HG03175 (cell line): ENCODE results near the gene AMBN.

Source experiments
- ATAC-seq: cut with Tn5 transposase; IDR thresholded peaks from one replicate; pipeline ENCODE4 v1.9.1; 2021; ENCODE audit warnings: mild to moderate bottlenecking, moderate library complexity; ENCODE audit not compliant: unreplicated experiment

Gene AMBN, protein sequence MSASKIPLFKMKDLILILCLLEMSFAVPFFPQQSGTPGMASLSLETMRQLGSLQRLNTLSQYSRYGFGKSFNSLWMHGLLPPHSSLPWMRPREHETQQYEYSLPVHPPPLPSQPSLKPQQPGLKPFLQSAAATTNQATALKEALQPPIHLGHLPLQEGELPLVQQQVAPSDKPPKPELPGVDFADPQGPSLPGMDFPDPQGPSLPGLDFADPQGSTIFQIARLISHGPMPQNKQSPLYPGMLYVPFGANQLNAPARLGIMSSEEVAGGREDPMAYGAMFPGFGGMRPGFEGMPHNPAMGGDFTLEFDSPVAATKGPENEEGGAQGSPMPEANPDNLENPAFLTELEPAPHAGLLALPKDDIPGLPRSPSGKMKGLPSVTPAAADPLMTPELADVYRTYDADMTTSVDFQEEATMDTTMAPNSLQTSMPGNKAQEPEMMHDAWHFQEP

DNA sequence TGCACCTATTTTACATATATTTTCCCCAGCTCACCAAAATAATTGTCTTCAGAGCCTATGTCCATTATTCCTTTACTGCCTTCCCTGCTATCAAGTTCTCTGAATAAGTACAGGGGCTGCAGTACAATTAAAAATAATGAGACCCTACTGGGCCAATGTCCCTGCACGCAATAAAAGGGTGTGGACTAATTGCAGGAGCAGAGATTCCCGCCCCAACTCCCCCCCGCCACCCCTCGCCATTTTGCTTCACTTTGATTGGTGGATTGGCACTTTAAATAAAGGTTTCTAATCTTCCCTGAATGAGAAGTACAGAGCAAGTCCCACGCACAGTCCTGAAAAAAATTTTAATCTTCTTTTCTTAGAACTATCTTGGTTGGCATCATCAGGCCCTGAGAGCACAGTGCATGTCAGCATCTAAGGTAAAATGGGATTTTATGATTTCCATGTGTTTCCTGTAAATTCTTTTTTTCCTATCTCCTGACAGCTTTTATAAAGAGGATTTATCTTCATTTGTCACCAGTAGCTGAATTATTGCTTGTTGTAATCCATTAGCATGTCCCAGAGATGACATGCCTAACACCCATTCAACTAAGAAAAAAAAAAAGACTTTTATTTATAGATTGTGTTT is at the start of gene AMBN:
TSS of gene AMBN (plus strand) at position 302 of the 628 bp plus-strand sequence. CDS start at position 405, 103 bp downstream.
- ATAC-seq: no peak

DNA sequence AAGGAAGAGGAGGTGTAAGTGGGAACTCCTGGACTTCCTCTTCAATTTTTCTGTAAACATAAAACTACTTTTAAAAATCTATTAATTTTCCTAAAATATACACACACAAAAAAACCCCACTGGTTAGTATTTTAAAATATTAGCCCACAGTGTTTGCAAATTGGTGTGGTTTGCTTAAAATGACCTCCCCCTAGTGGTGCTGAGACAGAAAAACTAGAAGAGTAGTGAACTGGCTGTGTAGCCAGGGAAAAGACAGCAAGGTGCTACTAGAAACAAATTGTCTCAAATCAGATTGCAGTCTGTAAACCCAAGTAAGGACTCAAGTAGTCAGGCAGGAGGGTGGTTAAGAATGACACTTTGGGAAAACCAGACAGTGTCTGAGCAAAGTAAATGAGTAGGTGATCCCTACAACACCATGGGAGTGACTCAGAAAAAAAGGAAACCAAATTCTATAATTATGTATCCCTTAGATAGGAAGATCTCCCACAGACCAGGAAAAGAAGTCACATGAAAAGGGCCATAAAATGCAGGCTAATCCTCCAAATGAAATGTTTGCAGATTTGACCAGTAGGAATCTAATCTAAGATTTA is 47.7 kb upstream of the AMBN start:
- peak; percentile 77 for ATAC-seq

DNA sequence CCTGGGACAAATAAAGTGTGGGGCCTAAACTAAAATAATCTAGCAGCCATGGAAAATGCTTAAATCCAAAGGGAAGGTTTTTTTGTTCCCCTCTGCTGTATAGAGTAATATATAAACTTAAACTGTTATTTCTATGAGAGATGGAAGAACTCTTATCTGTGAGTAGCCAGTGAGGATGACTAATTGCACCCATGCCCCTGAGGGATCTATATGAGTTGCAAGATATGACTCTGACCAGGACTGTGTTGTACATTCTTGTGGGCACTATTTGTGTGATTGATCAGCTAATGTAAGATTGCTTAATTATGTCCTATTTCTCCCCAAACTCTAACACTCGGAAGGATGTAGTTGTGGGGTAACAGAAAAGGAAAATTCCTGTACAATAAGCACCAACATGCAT is 35.2 kb upstream of the AMBN start:
- no peak for ATAC-seq

DNA sequence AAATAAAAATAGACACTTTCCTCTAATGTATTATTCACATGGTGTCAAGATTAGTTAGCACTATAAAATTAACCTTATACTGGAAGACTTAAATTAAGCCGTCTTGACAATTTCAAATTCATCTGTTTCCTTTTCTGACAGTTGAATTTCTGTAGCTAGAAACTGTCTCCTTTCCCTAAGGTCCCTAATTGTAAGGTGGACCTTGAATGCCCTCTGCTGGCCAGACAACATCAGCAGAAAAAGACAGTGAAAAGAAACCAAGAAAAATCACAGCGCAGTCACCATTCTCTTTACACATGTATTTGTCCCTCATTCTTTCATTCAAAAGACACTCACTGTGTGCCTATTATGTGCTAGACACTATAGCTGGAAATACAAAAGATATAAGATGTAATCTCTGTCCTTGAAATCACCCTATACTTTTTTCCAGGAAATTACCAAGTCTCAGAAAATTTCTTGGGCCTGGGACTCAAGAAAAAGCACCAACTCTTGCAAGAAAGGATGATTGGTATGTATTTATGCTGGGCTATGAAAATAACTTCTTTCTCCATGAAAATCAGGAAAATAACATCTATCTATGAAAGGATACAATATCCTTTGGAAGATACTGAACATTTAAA is 32.7 kb upstream of the AMBN start:
- ATAC-seq: peak; percentile 74

DNA sequence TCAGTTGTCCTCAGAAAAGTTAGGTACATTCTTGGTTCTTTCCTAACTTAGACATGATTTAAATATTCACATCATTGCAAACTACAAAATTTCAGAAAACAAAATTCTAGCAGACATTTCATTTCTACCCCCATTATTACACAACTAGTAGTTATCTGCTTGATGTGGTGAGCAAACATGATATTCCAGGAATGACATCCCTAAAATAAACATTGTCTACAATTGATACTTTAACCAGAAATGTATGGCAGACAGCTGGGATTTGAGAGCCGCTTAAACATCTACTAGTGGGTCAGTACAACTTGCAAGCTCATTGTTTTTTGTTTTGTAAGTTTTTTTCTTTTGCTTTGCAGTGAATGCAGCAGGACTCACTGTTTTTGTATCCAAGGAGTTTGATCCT is 32.1 kb upstream of the AMBN start:
- no peak for ATAC-seq

DNA sequence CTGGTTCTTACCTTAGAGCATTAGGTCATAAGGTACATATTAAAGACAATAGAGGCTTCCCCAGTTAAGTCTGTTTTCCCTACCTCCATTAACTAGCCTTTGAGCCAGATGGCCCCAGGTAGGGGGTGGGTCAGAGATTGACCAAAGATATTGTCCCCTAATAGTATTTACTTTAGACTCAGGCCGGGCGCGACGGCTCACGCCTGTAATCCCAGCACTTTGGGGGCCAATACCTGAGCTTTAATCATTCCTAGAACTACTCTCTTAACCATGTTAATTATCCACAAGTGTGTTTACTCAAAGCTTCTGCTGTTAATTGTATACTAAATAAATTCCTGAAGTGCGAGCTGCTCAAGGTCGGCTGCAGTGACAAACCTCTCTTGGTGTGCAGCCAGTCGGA is 28.0 kb upstream of the AMBN start:
- no peak for ATAC-seq

DNA sequence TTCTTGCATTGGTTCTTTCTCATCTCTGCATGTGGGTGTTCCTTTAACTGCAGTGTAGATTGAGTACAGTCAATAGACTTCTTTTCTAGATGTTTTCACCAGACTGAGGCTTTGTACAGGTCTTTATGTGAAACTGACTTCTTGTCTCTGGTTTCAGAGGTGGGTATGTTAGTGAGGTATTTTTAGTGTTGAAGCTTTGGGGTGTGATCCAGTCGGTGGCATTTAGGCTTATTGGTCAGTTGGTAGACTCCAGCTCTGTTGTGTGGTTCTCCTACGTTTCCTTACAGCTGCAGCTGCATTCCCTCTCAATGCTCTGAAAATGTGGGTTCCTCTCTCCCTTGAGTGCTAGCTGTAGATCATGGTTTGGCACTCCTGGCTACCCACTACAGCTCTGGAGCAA is 21.3 kb upstream of the AMBN start:
- no peak for ATAC-seq

DNA sequence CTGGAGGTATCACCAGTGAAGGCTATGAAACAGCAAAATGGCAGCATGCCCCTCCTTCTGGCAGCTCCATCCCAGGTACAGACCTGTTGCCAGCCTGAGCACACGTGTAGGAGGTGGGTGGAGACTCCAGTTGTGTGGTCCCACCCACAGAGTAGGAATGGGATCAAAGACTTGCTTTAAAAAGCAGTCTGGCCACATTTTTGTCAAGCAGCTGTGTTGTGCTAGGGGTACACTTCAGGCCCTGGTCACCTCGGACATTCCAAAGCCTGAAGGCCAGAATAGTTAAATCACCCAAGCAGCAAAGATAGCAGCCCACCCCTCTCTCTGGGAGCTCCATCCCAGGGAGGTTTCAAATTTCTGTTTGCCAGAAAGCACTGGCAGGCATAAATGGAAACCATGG is 20.3 kb upstream of the AMBN start:
- no peak for ATAC-seq

DNA sequence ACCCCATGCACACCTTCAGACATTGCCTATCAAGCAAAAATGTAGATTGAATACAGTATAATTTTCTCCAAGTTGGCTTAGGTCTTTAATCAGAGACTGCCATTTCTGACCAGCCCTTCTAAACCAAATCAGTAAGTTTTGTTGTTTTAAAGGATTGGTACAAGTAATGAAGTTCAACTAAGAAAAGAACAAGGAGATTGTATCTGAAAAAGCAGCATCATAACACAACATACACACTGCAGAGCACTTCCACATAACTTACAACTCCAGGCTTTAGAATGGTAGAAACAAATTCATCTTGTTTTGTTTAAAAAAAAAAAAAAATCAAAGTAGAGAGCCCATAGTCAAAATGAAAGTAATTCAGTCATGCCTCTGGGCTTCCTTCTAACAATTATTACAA is 16.1 kb upstream of the AMBN start:
- ATAC-seq: no peak

DNA sequence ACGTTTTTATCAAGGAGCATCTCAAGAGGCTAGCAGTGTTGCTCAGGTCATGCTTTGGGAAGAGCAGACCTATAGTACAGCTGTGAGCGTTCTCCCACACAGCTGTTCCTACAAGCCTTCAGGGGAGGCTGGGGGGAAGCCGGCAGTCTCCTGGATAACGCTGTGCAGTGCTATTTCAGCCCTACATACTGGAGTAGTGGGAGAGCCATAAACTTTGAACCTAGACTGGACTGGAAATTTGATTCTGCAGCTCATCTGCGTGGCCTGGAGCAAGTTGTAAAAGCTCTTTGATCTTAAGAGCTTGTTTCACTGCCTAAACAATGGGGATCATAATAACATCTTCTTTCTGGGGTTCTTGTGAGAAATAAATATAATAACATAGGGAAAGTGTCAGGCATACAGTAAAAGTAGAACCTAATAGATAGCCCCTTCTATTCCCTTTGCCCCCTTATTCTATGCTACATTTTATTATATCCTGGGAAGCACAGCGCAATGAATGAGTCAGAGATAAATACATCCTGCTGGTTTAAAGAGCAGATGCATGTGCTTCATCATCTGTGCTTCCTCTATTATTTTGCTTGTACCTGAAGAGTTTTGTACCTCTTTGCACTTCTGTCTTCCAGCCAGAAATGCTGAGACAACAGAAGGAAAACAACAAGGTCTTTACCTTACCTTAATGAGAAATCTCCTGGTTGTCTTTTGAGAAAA is 14.7 kb upstream of the AMBN start:
- ATAC-seq: no peak

DNA sequence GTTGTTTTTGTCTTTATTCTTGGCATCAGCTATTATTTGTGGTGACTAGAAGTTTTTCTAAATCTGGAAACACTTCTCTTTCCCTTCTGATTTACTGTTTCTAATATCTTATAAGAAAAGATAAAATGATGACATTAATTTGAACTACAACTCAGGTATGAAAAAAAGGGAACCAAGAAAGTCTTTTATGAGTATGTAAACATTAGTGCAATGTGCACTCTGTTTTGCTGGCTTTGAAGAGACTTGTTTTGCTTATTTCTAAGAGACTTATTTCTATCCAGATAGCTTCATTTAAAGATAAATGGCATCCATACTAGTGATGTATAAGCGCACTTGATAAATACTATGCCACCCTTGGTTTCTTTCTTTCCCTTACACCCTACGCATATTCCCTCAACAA is 10.1 kb upstream of the AMBN start:
- ATAC-seq: no peak

DNA sequence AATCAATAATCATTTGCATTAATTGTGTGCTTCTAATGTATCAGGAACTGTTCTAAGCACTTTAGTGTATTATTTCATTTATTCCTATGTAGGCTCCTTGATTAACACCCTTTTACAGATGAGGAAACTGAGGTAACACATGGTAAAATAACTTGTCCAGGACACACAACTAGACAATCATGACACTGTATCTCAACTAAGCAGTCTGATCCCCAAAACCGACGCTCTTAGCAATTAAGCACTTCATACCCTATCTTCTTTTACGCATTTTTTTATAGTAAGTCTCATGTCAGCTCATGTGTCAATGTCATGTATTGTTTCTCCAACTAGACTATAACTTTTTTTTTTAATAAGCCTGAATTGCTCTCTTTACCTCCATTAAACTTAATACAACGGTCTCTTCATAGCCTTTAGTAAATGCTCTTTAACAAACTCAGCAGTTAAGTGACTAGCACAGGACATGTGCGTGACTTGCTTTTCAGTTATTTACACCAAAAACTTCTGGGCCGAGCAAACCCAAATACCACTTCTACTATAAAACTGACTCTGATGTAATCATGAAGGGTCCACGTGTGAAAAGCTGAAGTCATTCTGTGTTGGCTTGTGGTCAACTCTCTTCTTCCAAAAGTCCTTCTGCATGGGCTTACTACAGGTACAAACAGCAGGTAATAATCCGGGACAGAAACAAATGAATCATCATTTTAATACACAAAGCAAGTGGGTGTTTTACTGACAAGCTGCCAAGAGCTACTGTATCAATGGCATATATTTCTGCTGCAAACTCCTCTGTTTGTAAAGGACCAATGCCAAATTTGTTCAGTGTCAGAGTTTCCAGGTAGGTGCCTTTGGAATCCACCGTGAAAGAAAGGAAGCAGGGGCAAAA is 7.9 kb upstream of the AMBN start:
- ATAC-seq: no peak

DNA sequence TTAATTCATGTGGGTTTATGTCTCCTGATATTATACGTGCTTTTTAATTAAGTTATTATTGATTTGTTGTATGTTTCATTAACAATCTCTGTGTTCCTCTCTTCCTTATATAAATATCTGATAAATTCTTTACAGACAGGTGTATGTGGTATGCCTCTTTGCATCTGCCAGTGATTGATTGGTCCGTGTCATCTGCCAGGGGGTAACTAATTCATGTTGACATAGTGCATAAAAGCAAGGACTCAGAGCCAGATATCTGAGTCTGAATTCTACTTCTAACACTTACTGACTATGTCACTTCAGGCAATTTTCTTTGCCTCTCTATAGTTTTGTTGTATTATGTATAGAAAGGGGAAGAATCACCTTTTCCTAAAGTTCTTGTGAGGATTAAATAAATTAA is 5.2 kb upstream of the AMBN start:
- no peak for ATAC-seq

DNA sequence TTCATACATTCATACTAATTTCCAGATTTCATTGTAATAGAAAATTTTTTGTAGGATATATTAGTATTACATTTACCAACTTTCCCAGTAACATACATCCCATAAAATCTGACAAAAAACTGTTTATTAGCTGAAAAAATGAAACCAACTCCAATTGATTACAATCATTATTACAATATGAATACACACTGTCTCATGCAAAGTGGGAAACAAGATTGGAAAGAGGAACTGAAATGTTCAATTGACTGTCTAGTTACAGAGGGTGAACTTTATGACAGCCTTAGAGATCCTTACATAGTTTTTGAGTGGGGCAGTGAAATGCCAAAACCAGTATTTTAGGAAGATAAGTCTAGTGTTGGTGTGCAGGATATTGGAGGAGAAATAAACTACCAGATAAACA is 2.3 kb upstream of the AMBN start:
- peak; percentile 96 for ATAC-seq

DNA sequence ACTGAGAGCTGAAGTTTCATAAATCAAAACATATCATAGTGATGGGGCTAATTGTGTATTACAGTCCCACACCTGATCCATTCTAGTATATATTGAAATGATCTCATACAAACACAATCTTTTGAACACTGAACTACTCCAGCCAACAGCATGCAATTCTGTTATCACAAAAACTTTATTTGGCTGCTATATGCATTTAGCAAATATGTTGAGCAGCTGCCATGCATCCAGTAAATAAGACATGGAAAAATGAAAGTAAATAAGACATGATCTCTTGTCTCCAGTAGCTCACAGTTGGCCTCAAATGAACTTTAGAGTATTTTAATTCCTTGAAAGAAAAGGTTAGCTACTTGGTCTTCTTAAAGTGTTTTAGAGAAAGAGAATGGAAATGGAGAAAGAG is 2.1 kb downstream of the AMBN start:
- no peak for ATAC-seq

DNA sequence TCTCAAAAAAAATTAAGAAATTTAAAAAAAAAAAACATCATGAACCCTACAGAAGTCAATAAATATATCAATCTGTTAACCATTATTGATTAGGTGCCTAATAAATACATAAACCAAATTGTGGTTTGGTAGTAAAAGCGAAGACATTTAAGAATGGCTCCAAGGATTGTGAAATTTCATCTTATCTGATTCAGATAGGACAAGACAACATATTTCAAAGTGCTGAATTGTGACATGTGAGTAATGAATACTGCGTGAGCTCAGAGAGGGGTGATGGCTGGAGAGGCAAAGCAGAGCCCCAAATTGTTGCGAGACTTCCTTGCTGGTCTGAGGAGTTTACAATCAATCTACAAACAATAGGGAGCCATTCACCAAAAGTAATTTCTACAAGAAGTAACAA is 8.2 kb downstream of the AMBN start:
- no peak for ATAC-seq

DNA sequence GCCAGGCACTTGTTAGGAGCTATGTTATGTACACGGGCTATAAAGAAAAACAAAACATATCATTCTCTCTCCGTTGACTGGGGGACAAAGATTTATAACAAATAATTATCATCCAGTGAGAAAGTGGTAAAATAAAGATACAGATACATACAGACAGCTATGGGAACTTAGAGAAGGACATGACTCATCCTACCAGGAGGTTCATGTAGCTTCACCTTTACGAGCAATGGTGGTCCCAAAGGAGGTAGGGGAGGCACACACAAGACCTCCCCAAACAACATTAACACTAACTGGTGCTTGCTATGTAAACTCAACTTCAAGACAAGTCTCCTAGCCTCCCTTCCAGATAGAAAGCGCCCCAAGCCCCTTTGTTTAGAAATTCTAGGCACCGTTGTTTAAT is 8.9 kb downstream of the AMBN start:
- no peak for ATAC-seq

DNA sequence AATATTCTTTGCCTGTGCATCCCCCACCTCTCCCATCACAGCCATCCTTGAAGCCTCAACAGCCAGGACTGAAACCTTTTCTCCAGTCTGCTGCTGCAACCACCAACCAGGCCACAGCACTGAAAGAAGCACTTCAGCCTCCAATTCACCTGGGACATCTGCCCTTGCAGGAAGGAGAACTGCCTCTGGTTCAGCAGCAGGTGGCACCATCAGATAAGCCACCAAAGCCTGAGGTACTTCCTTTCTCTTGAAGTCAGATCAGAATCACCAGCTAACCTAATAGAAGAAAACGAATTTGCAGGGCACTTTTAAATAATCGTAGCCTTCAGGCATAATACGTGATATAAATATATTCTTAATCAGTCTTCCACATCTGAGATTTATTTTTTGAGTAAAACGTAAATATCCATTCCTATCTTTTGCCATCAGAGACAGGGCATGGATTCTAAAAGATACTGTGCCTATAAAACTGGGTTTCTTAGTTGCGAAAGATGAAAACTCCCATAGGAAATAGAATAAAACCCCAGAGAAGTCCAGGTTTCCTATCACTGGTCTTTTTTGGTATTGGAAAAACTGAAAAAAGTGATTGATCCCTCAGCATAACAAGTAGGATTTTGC is 9.5 kb downstream of the AMBN start:
- ATAC-seq: peak; percentile 98

DNA sequence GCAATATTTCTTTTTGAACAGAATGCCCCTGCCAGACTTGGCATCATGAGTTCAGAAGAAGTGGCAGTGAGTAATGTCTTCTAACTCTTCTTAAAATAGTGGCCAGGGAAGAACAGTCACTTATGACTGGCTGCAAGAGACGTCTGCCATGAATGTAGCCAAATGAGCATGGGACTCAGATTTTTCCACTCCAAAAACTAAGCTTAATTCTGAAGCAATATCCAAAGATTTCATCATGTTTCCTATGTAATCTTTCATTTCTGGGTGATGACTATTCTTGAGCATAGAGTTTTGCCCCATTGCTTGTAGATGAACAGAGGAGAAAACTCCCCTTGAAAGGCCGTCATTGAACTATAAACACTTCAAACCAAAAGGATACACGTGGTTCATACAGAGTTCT is 11.8 kb downstream of the AMBN start:
- no peak for ATAC-seq

DNA sequence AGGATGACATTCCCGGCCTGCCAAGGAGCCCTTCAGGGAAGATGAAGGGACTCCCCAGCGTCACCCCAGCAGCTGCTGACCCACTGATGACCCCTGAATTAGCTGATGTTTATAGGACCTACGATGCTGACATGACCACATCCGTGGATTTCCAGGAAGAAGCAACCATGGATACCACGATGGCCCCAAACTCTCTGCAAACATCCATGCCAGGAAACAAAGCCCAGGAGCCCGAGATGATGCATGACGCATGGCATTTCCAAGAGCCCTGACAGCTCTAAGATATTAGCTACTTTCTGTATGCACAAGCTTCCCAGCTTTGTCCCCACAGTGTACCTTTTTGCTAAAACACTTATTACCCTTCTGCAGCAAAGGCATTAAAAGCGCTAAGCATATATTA is 14.4 kb downstream of the AMBN start:
- no peak for ATAC-seq
